Tibial nerve (tissue), 4 donors: ENCODE results near the gene CNTNAP4.

Source experiments
- CTCF ChIP-seq, 5 experiments: fragments of 200-600 bp in 3 of 5; fragments of 450-650 bp in 2 of 5; sonication (generic) in 3 of 5; IDR thresholded peaks; one replicate each; pipeline ENCODE4 v1.5.1; 2016 to 2019; ENCODE audit warnings: antibody characterized with exemption in 5 of 5, mild to moderate bottlenecking in 3 of 5, moderate library complexity in 2 of 5
- EP300 ChIP-seq, 2 donors: sonication (generic); formaldehyde crosslinking; IDR thresholded peaks; one replicate each; pipeline ENCODE4 v1.6.1; 2017; ENCODE audit warnings: antibody characterized with exemption in 2 of 2, mild to moderate bottlenecking in 1 of 2
- POLR2A ChIP-seq, 2 donors: fragments of 450-650 bp; IDR thresholded peaks; one replicate each; pipeline ENCODE4 v1.6.1; 2017; ENCODE audit warnings: antibody characterized with exemption in 2 of 2, mild to moderate bottlenecking in 2 of 2, moderate library complexity in 2 of 2

- TF ChIP-seq CTCF (IDR thresholded peaks at IDR 0.05): no peak
- TF ChIP-seq POLR2A (IDR thresholded peaks at IDR 0.05): no peak
- no peak for TF ChIP-seq EP300 (IDR thresholded peaks at IDR 0.05)
Measured at GRCh38 chr16:76287466-76287865, 10.3 kb downstream of the CNTNAP4 start.
